ENCODE results near the gene PYY.

DNA sequence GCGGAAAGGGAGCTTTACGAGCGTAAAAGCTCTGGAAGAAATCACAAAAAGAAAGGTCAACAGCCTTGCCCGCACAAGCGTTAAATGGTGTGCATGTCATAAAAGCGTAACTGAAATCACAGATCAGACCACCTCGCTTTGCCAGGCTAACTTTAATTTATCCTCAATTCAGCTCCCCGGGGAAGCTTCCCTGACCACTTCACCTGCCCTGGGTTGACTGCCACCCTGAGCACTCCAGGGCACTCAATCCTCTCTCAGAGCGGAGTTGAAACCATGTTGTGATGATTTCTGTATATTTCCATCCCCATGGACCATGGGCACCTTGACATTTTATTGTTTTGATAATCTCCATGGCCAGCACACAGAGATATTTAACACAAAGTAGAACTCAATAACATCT, 34.6 kb upstream of the PYY start:
- no peak for TF ChIP-seq TCF7L2 (IDR thresholded peaks at IDR 0.05; ENCODE audit: low read depth, low read length)
- TF ChIP-seq, protein P1, sequence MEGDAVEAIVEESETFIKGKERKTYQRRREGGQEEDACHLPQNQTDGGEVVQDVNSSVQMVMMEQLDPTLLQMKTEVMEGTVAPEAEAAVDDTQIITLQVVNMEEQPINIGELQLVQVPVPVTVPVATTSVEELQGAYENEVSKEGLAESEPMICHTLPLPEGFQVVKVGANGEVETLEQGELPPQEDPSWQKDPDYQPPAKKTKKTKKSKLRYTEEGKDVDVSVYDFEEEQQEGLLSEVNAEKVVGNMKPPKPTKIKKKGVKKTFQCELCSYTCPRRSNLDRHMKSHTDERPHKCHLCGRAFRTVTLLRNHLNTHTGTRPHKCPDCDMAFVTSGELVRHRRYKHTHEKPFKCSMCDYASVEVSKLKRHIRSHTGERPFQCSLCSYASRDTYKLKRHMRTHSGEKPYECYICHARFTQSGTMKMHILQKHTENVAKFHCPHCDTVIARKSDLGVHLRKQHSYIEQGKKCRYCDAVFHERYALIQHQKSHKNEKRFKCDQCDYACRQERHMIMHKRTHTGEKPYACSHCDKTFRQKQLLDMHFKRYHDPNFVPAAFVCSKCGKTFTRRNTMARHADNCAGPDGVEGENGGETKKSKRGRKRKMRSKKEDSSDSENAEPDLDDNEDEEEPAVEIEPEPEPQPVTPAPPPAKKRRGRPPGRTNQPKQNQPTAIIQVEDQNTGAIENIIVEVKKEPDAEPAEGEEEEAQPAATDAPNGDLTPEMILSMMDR (IDR thresholded peaks at IDR 0.05): no peak
- TF ChIP-seq POLR2AphosphoS5 (IDR thresholded peaks at IDR 0.05; ENCODE audit: low read depth, low read length): no peak
